K562 treated with DMSO at 1 percent for 12 hours (cell line): ENCODE data around the gene ASB14. TPM values are rescaled to one million over a fixed set of nuclear protein-coding genes. Genes with fewer than 3 reads are reported as not detected.

ENCODE experiments used
- total RNA-seq: library from RNA; unstranded; fragments of 300-600 nt; gene quantifications from 2 replicates; pipeline ENCODE4 v1.2.3, GENCODE V29; 2022; ENCODE audit not compliant: insufficient read depth

ASB14 gene
- total RNA-seq, result 0.80 TPM in 1 of 2 replicates, not detected in the other

GRCh38 chr3:57292159-57292896 lies at the start of gene ASB14:
TSS of gene ASB14 (minus strand) at chr3:57292685. CDS start at chr3:57292033, 652 bp downstream.

GRCh38 chr3:57227204-57227929 lies 65.1 kb downstream of the ASB14 start, which contains the start of gene APPL1:
TSS of gene APPL1 (plus strand) at chr3:57227729. CDS start at chr3:57227884, 155 bp downstream.

Other genes with a start within 250 kb of the ASB14 start
- not detected in 2 replicates for gene SPATA12, start 232.0 kb downstream of the ASB14 start, total RNA-seq
- not detected in 2 replicates for gene IL17RD, start 127.3 kb downstream of the ASB14 start, total RNA-seq
- 1.9 TPM in 1 of 2 replicates, not detected in the other for gene HESX1, start 92.7 kb downstream of the ASB14 start, total RNA-seq
- 1.8 and 9.3 TPM in 2 replicates for gene APPL1, start 65.0 kb downstream of the ASB14 start, total RNA-seq